Thyroid gland (tissue), 4 donors: ENCODE data around the gene RHBDL1. TPM values are rescaled to one million over a fixed set of nuclear protein-coding genes. Genes with fewer than 3 reads are reported as not detected.

Source experiments
- DNase-seq, 2 donors: peaks; one replicate each; pipeline ENCODE4 v3.0.0-alpha.2; 2019
- H3K27ac ChIP-seq, 3 donors: fragments of 200-600 bp; sonication (generic); 1 replicate in 2 of 3; 2 replicates in 1 of 3; pipeline ENCODE4 v1.5.1; 2016 to 2019; ENCODE audit warnings: mild to moderate bottlenecking in 1 of 3, moderate library complexity in 1 of 3
- H3K27me3 ChIP-seq: fragments of 200-600 bp; sonication (generic); one replicate; pipeline ENCODE4 v1.5.1; 2019
- H3K36me3 ChIP-seq, 2 donors: fragments of 200-600 bp; sonication (generic); one replicate each; pipeline ENCODE4 v1.5.1; 2016 to 2019
- H3K4me1 ChIP-seq, 2 donors: fragments of 200-600 bp; sonication (generic); one replicate each; pipeline ENCODE4 v1.5.1; 2017 to 2019
- H3K4me3 ChIP-seq, 3 donors: fragments of 200-600 bp; sonication (generic); replicated peaks in 1 of 3; 1 replicate in 2 of 3; 2 replicates in 1 of 3; pipeline ENCODE4 v1.5.1; 2016; ENCODE audit warnings: mild to moderate bottlenecking in 1 of 3
- H3K9me3 ChIP-seq: fragments of 200-600 bp; sonication (generic); one replicate; pipeline ENCODE4 v1.5.1; 2017
- POLR2A ChIP-seq, 2 donors: fragments of 450-650 bp; IDR thresholded peaks; one replicate each; pipeline ENCODE4 v1.6.1; 2017; ENCODE audit warnings: antibody characterized with exemption in 2 of 2, mild to moderate bottlenecking in 2 of 2, moderate library complexity in 1 of 2
- WGBS, 2 donors: methylation state at CpG; one replicate each; pipeline ENCODE4 v1.1.5; 2017; 5-methylcytosine and 5-hydroxymethylcytosine counted together
- intact Hi-C: fragments of 100-400 bp; cut with DNase I; formaldehyde crosslinking; loops from one replicate; pipeline ENCODE4 v1.15.1; 2023
- total RNA-seq, 4 donors: library from RNA; depleted of rRNA; stranded (reverse); fragments of >200 nt; gene quantifications; one replicate each; pipeline ENCODE4 v1.2.3, GENCODE V29; 2016
- TF ChIP-seq, protein P1 (sequence below), 6 experiments: fragments of 200-600 bp in 3 of 6; fragments of 450-650 bp in 3 of 6; sonication (generic) in 3 of 6; IDR thresholded peaks; one replicate each; pipeline ENCODE4 v1.5.1; 2016 to 2019; ENCODE audit warnings: antibody characterized with exemption in 6 of 6, mild to moderate bottlenecking in 2 of 6, inconsistent platforms in 1 of 6, moderate library complexity in 1 of 6

Gene RHBDL1
- total RNA-seq, 4 donors from 2014 or later = 0.27 to 0.63 (median 0.56) TPM; not detected in 1

DNA sequence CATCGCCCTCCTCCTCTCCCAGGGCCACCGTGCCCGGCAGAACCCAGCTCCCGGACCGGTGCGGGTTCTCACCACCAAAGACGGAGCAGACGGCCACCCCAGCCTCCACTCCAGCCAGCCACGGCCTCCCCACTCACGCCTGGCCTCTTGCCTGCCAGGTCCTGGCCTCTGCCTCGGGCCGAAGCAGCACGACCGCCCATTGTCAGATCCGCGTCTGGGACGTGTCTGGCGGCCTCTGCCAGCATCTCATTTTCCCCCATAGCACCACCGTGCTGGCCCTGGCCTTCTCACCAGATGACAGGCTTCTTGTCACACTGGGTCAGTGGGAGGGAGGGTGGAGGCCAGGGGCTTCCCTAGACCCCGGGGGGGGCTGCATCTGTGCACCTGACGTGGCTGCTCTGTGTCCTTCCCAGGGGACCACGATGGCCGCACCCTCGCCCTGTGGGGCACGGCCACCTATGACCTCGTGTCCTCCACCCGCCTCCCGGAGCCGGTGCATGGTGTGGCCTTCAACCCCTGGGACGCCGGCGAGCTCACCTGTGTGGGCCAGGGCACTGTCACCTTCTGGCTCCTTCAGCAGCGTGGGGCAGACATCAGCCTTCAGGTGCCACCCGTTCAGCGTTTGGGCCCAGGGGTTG, 14.2 kb upstream of the RHBDL1 start:
- 55% methylated on average over 25 of the region's 35 CpGs; no CpG with 5 or more reads in 1 of the 2 donors for WGBS, 2 donors
- peak overlapping the region in 1 of 3 donors; percentile 63 for H3K27ac ChIP-seq
- TF ChIP-seq POLR2A (IDR thresholded peaks at IDR 0.05) = no peak
- TF ChIP-seq, protein P1, sequence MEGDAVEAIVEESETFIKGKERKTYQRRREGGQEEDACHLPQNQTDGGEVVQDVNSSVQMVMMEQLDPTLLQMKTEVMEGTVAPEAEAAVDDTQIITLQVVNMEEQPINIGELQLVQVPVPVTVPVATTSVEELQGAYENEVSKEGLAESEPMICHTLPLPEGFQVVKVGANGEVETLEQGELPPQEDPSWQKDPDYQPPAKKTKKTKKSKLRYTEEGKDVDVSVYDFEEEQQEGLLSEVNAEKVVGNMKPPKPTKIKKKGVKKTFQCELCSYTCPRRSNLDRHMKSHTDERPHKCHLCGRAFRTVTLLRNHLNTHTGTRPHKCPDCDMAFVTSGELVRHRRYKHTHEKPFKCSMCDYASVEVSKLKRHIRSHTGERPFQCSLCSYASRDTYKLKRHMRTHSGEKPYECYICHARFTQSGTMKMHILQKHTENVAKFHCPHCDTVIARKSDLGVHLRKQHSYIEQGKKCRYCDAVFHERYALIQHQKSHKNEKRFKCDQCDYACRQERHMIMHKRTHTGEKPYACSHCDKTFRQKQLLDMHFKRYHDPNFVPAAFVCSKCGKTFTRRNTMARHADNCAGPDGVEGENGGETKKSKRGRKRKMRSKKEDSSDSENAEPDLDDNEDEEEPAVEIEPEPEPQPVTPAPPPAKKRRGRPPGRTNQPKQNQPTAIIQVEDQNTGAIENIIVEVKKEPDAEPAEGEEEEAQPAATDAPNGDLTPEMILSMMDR (IDR thresholded peaks at IDR 0.05) = no peak

DNA sequence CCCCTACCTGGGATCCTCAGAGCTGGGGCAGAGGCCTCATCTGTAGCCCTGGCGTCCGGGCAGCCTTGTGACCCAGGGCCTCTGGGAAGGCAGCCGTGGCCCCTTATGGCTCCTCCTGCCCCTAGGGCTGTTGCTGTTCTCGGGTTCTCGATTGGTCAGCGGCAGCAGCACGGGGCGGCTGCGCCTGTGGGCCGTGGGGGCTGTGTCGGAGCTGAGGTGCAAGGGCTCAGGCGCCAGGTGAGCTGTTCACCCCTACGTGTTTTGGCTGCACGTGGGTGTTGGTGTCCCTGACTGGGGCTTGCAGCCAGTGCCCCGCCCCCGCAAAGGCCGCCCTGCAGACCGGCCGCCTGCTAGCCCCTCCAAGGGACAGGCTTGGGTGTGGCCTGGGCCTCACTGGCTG, 13.4 kb upstream of the RHBDL1 start:
- intact Hi-C loops = no loop called here
- Histone ChIP-seq H3K9me3 (no peaks in the 10 kb centered on the region), H3K4me3 (no peak overlapping the region), H3K4me1 (peaks cover 5 to 12% of the 10 kb centered on the region in 2 donors), H3K27ac (no peak overlapping the region), H3K36me3 (no peaks in the 10 kb centered on the region), H3K27me3 (no peaks in the 10 kb centered on the region)
- TF ChIP-seq POLR2A (IDR thresholded peaks at IDR 0.05) = no peak
- TF ChIP-seq, protein P1 (IDR thresholded peaks at IDR 0.05) = no peak
- DNase-seq = no peak
- 100% methylated on average over 3 to 5 of the region's 19 CpGs for WGBS, 2 donors

More for the DNA sequence above, 14.2 kb upstream of the RHBDL1 start:
- H3K4me3 ChIP-seq = no peak overlapping the region
- no peaks in the 10 kb centered on the region for H3K36me3 ChIP-seq
- no peak for DNase-seq
- peaks cover 5 to 12% of the 10 kb centered on the region in 2 donors for H3K4me1 ChIP-seq
- no peaks in the 10 kb centered on the region for H3K27me3 ChIP-seq
- intact Hi-C loops = no loop called here
- no peaks in the 10 kb centered on the region for H3K9me3 ChIP-seq

DNA sequence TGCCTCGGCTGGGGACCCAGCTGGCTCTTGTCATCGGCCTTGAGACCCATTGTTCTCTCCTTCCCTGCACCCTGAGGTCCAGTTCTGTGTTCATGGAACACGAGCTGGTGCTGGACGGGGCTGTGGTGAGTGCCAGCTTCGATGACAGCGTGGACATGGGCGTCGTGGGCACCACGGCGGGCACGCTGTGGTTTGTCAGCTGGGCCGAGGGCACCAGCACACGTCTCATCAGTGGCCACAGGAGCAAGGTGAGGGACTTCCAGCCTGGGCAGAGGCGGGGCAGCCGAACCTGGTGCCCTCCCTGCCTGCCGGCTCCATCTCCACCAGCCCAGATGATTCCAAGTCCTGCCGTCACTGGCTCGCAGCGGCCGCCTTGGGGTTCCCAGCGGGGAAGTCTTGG, 12.9 kb upstream of the RHBDL1 start:
- TF ChIP-seq, protein P1 (IDR thresholded peaks at IDR 0.05) = no peak
- TF ChIP-seq POLR2A (IDR thresholded peaks at IDR 0.05) = no peak
- no peak overlapping the region for H3K4me3 ChIP-seq
- no peaks in the 10 kb centered on the region for H3K36me3 ChIP-seq
- DNase-seq = no peak
- H3K4me1 ChIP-seq = peaks cover 5 to 17% of the 10 kb centered on the region in 2 donors
- no peaks in the 10 kb centered on the region for H3K27me3 ChIP-seq
- H3K9me3 ChIP-seq = no peaks in the 10 kb centered on the region
- no peak overlapping the region for H3K27ac ChIP-seq
- intact Hi-C loops = no loop called here
- 97 to 98% methylated on average over 20 of the region's 21 CpGs for WGBS, 2 donors

DNA sequence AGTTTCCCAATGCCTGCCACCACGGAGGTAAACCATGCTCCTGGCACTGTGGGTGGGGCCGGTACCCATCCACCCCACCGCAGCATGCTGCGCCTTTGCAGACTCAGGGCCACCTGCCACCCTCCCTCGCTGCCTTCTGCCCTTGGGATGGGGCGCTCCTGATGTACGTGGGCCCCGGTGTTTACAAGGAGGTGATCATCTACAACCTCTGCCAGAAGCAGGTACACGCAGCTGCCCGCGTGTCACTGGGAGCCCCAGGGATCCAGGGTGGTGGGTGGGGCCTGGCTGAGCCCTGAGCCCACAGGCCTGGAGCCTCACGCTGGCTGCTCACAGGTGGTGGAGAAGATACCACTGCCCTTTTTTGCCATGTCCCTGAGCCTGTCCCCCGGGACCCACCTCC, 8.9 kb upstream of the RHBDL1 start:
- TF ChIP-seq, protein P1 (IDR thresholded peaks at IDR 0.05) = no peak
- no peak for TF ChIP-seq POLR2A (IDR thresholded peaks at IDR 0.05)

DNA sequence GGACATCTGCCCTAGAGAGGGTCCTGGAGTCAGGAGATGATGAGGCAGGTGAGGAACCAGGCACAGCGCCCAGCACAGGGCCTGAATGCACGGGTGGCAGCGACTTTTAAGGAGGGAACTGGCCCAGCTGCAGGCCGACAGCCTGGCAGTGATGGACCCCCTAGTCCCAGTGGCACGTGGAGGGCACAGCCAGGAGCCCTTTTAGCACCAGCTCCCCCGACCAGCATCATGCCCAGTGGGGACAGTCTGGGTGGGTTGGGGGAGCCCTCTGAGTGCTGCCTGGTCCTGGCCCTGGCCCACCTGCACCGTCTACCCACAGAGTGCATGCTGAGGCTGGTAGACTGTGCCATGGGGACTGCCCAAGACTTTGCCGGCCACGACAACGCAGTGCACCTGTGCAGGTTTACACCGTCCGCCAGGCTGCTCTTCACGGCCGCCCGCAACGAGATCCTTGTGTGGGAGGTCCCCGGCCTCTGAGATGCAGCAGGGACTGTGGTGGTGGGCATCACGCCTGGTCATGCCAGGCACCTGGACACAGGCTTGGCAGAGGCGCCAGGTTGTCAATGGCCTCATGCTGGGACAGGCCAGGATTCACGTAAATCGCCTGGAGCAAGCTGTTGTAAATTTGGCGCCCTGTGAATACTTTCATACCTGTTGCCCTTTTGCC, 8.2 kb upstream of the RHBDL1 start:
- Histone ChIP-seq H3K4me1 (peaks cover 8 to 14% of the 10 kb centered on the region in 2 donors), H3K27ac (peak overlapping the region in 2 of 3 donors; percentile 70 to 80), H3K36me3 (peaks cover 24 to 30% of the 10 kb centered on the region in 2 donors), H3K9me3 (no peaks in the 10 kb centered on the region), H3K4me3 (no peak overlapping the region), H3K27me3 (no peaks in the 10 kb centered on the region)
- intact Hi-C loops = no loop called here
- WGBS, 2 donors = 79 to 81% methylated on average over 14 to 19 of the region's 22 CpGs
- no peak for DNase-seq
- TF ChIP-seq, protein P1 (IDR thresholded peaks at IDR 0.05) = no peak
- no peak for TF ChIP-seq POLR2A (IDR thresholded peaks at IDR 0.05)

More for the DNA sequence above, 8.9 kb upstream of the RHBDL1 start:
- Histone ChIP-seq H3K27ac (no peak overlapping the region), H3K4me3 (no peak overlapping the region), H3K4me1 (peaks cover 8 to 15% of the 10 kb centered on the region in 2 donors), H3K9me3 (no peaks in the 10 kb centered on the region), H3K36me3 (peaks cover 20 to 24% of the 10 kb centered on the region in 2 donors), H3K27me3 (no peaks in the 10 kb centered on the region)
- 90 to 94% methylated on average over 11 to 12 of the region's 13 CpGs for WGBS, 2 donors
- intact Hi-C loops = no loop called here
- DNase-seq = no peak
